ENCODE results near the gene GMDS.

Gene GMDS

DNA sequence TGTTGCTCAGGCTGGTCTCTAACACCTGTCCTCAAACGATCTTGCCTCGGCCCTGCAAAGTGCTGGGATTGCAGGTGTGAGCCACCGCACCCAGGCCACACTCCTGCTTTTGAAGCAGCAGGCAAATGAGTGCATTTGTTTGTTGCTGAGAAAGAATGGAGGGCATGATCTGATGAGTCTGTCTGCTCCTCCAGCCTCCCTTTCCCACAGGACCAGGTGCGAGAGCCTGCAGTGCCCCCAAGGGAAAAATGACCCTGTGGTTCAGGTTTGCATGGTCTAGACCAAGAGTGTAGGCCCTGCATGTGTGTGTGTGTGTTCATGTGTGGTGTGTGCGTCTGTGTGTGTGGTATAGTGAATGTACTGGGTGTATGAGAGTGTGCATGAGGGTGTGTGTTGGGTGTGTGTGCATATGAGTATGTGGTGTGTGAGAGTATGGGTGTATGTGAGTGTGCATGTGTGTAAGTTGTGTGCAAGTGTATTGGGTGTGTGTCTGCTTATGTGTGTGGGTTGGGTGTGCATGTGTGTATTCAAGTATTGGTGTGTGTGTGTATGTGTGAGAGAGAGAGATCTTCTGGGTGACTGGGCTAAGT, 658.4 kb downstream of the GMDS start:
- Mint-ChIP-seq H3K4me3 (no peak overlapping the region), H3K27ac (no peak overlapping the region), H3K9me3 (no peaks in the 10 kb centered on the region), H3K36me3 (ENCODE audit: low read depth) (no peaks in the 10 kb centered on the region), H3K27me3 (ENCODE audit: low read depth) (peaks cover 32% of the 10 kb centered on the region), H3K4me1 (ENCODE audit: low read depth) (no peaks in the 10 kb centered on the region)

DNA sequence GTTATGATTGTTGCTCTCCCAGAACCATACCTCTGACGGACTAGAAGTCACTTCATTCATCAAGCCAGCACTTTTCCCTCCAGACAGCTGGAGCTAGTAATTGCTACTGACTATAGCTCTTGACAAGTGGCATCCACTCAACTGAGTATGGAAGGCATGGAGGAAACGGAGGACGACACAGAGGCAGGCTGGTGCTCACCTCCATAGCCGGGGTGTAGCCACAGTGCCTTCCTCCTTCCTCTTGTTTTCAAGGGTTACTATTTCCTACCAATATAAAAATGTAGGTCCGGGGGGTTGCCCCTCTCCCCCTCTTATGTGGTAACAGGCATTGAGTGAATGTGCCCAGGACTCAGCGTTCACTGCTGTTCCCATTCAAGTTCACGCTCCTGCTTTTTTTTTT, 659.1 kb downstream of the GMDS start:
- Mint-ChIP-seq H3K4me1 (ENCODE audit: low read depth) (no peaks in the 10 kb centered on the region), H3K9me3 (no peaks in the 10 kb centered on the region), H3K27me3 (ENCODE audit: low read depth) (peaks cover 29% of the 10 kb centered on the region), H3K36me3 (ENCODE audit: low read depth) (no peaks in the 10 kb centered on the region), H3K27ac (no peak overlapping the region), H3K4me3 (no peak overlapping the region)

DNA sequence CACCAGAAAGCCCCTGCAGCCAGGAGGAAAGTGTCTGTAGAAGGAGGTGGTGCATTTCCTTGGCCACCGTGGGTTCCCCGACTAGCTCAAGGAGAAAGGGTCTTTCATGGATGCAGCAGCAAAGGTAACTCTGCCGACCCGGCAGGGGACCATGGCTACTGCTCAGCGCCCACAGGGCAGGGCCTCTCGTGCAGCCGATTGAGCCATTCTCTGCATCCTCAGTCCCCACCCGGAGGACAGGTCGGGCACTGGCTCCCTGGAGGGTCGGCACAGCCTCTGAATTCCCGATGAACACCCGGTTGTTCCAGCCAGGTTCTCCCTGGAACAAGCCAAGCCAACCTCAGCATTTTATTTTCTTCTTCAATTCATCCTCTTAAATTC, 659.7 kb downstream of the GMDS start:
- Mint-ChIP-seq H3K27me3 (ENCODE audit: low read depth) (peaks cover 29% of the 10 kb centered on the region), H3K27ac (no peak overlapping the region), H3K9me3 (no peaks in the 10 kb centered on the region), H3K4me1 (ENCODE audit: low read depth) (no peaks in the 10 kb centered on the region), H3K36me3 (ENCODE audit: low read depth) (no peaks in the 10 kb centered on the region), H3K4me3 (no peak overlapping the region)

DNA sequence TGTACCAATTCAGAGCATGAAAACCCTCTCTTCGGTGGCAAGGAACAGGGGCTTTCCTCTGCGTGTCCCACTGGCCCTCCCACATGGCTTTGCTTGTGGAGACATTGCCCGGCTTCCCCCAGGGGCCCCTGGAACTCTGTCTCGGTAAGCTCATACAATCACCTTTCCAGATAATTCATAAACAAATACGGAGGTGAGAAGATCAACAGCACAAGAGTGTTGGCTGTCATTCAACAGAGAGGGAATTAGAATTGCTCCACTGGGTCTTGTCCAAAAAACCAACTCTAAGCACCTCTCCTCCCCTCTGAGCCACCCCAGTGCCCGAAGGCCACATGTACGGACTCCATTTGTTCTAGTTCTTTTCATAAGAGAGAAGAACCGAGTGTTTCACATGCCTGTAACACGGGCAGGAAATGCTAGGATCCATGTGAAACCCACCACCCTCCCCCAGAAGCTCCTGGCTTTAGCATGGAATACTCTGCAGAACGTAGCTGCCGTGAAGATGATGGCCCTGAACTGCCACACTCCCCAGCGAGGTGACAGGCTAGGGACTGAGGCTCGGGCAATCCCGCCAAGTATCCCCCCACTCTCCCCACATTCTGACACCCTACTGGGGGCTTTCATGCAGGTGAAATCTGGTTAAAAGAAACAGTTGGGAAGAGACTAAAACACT, 660.3 kb downstream of the GMDS start:
- H3K36me3 Mint-ChIP-seq (ENCODE audit: low read depth): no peaks in the 10 kb centered on the region
- no peak overlapping the region for H3K4me3 Mint-ChIP-seq
- H3K27me3 Mint-ChIP-seq (ENCODE audit: low read depth): peaks cover 27% of the 10 kb centered on the region
- no peak overlapping the region for H3K27ac Mint-ChIP-seq
- no peaks in the 10 kb centered on the region for H3K4me1 Mint-ChIP-seq (ENCODE audit: low read depth)
- no peaks in the 10 kb centered on the region for H3K9me3 Mint-ChIP-seq

- Mint-ChIP-seq H3K27me3 (ENCODE audit: low read depth) (peaks cover 17% of the 10 kb centered on the region), H3K9me3 (no peaks in the 10 kb centered on the region), H3K4me3 (no peak overlapping the region), H3K27ac (no peak overlapping the region), H3K4me1 (ENCODE audit: low read depth) (no peaks in the 10 kb centered on the region), H3K36me3 (ENCODE audit: low read depth) (no peaks in the 10 kb centered on the region)
Observed at GRCh38 chr6:1584146-1584545, 661.3 kb downstream of the GMDS start.

DNA sequence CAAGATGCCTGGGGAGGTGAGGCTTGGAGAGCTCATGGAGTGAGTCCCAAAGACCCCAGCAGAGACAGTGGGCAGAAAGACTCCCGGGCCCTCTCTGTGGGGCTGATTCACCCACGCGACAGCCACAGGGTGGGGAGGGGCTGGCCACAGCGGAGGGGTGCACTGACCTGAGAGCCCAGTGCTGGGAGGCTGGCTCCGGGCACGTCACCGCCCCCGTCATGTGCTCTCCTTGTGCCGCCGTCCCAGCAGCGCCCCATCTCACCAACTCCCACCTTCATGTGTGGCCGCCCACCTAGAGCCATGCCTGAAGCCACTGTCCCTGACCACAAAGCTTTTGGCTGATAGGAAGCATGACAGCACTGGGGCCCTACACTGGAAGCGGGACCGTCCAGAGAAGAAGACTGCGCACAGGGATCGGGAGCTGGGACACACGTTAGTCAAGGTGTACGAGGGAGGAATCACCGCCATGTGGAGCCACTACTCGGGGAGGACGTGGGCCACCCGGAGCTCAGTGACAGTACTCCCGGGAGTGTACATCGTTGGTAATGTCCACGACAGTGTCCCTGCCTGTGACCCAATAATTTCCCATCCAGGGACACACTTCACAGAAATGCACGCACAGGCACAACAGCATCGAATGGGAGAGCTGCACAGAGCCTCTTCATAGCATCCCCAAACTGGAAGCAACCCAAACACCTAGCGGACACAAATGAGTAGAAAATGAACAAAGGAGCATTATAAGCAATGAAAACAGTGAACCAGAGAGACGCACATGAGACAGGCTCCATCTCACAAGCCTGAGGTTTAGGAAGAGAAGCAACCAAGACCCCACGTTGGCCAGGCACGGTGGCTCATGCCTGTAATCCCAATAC, 664.0 kb downstream of the GMDS start:
- Mint-ChIP-seq H3K27ac (no peak overlapping the region), H3K4me1 (ENCODE audit: low read depth) (no peaks in the 10 kb centered on the region), H3K9me3 (no peaks in the 10 kb centered on the region), H3K27me3 (ENCODE audit: low read depth) (peaks cover 9% of the 10 kb centered on the region), H3K4me3 (no peak overlapping the region), H3K36me3 (ENCODE audit: low read depth) (no peaks in the 10 kb centered on the region)

- Mint-ChIP-seq H3K4me1 (ENCODE audit: low read depth) (no peaks in the 10 kb centered on the region), H3K27me3 (ENCODE audit: low read depth) (peaks cover 9% of the 10 kb centered on the region), H3K36me3 (ENCODE audit: low read depth) (no peaks in the 10 kb centered on the region), H3K27ac (no peak overlapping the region), H3K9me3 (no peaks in the 10 kb centered on the region), H3K4me3 (no peak overlapping the region)
Observed at GRCh38 chr6:1580585-1580984, 664.8 kb downstream of the GMDS start.

DNA sequence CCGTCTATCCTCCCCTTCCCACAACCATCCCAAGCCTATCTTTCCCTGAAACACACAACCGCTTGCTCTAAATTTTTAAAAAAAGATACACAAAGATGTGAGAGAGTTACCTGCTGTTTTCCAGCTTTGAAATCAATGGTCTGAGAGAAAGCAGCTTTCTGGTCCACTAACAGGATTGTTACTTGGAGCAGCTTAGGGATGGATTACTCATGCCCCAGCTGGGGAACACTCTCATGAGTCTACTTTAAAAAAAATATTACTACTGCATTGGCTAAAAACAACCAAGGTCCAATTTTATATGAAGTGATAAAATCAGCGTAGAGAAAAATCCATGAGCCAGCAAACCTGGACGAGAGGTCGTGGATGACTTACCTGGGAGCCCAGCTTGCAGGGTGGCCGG, 665.3 kb downstream of the GMDS start:
- Mint-ChIP-seq H3K36me3 (ENCODE audit: low read depth) (no peaks in the 10 kb centered on the region), H3K4me3 (no peak overlapping the region), H3K27me3 (ENCODE audit: low read depth) (peaks cover 9% of the 10 kb centered on the region), H3K4me1 (ENCODE audit: low read depth) (no peaks in the 10 kb centered on the region), H3K27ac (no peak overlapping the region), H3K9me3 (no peaks in the 10 kb centered on the region)

DNA sequence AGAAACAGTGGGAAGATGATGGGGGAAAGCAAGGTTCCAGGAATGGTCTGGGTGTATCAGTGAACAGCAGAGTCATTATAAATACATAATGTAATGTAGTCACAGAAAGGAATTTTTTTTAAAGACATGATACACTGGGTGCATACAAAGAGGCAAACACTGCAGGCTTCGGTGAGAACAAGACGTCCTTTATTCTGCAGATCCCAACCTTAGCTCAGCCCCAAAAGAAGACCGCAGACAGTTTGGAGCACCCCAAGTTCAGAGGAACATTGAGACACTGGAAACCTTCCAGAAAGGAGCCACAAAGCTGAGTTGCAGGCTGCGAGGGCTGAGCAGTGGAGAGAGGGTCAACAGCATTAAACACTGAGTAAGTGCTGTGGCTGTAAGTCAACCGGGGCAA, 666.3 kb downstream of the GMDS start:
- H3K27me3 Mint-ChIP-seq (ENCODE audit: low read depth): peaks cover 9% of the 10 kb centered on the region
- H3K4me3 Mint-ChIP-seq: no peak overlapping the region
- H3K9me3 Mint-ChIP-seq: no peaks in the 10 kb centered on the region
- no peaks in the 10 kb centered on the region for H3K4me1 Mint-ChIP-seq (ENCODE audit: low read depth)
- H3K27ac Mint-ChIP-seq: no peak overlapping the region
- no peaks in the 10 kb centered on the region for H3K36me3 Mint-ChIP-seq (ENCODE audit: low read depth)

DNA sequence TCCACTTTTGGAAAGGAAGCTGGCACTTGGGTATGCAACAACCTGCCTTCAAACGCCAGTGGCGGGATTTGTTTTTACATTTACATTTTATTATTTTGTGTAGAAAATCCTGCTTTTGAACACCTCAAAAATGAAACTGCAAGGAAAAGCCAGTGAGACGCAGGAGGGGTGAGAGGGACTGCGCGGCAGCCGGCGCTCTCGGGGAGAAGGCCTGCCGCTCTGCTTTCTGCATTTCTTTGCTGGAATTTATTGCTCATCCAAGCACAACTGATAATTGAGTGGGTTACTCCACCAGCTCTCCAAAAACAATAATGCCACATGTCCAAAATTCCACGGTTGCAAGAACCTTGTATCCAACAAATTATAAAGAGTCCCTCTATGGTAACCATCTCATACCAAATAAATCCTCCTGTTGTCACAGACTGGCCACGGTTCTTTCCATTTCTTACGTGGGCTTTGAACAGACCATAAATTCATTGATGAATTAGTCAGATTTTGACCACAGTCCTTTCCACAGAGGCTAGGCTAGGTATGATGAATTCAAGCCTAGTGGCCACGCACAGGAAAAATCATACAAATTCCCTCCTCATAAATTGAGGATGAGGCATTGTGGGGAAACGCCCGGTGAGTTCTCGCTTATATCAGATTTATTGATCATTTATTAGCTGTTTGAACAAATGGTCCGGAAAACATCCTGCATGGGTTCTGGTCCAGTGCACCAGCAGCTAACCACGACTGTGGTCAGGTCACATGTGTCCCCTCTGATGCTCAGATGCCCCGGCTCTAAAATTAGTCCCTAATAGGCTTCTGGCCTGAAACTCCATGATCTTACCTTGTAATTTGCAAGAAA, 667.3 kb downstream of the GMDS start:
- Mint-ChIP-seq H3K4me1 (ENCODE audit: low read depth) (no peaks in the 10 kb centered on the region), H3K27ac (no peak overlapping the region), H3K36me3 (ENCODE audit: low read depth) (no peaks in the 10 kb centered on the region), H3K27me3 (ENCODE audit: low read depth) (peaks cover 12% of the 10 kb centered on the region), H3K9me3 (no peaks in the 10 kb centered on the region), H3K4me3 (no peak overlapping the region)

- peaks cover 15% of the 10 kb centered on the region for H3K27me3 Mint-ChIP-seq (ENCODE audit: low read depth)
- no peak overlapping the region for H3K27ac Mint-ChIP-seq
- H3K9me3 Mint-ChIP-seq: no peaks in the 10 kb centered on the region
- H3K4me3 Mint-ChIP-seq: no peak overlapping the region
- H3K4me1 Mint-ChIP-seq (ENCODE audit: low read depth): no peaks in the 10 kb centered on the region
- no peaks in the 10 kb centered on the region for H3K36me3 Mint-ChIP-seq (ENCODE audit: low read depth)
Observed at GRCh38 chr6:1577146-1577680, 668.2 kb downstream of the GMDS start.

- Mint-ChIP-seq H3K27me3 (ENCODE audit: low read depth) (peaks cover 19% of the 10 kb centered on the region), H3K4me1 (ENCODE audit: low read depth) (no peaks in the 10 kb centered on the region), H3K36me3 (ENCODE audit: low read depth) (no peaks in the 10 kb centered on the region), H3K4me3 (no peak overlapping the region), H3K9me3 (peaks cover 5% of the 10 kb centered on the region), H3K27ac (no peak overlapping the region)
Observed at GRCh38 chr6:1576711-1577110, 668.7 kb downstream of the GMDS start.

- H3K4me3 Mint-ChIP-seq: no peak overlapping the region
- no peaks in the 10 kb centered on the region for H3K4me1 Mint-ChIP-seq (ENCODE audit: low read depth)
- peaks cover 20% of the 10 kb centered on the region for H3K27me3 Mint-ChIP-seq (ENCODE audit: low read depth)
- H3K36me3 Mint-ChIP-seq (ENCODE audit: low read depth): no peaks in the 10 kb centered on the region
- H3K27ac Mint-ChIP-seq: no peak overlapping the region
- peaks cover 10% of the 10 kb centered on the region for H3K9me3 Mint-ChIP-seq
Observed at GRCh38 chr6:1576166-1576565, 669.2 kb downstream of the GMDS start.
